Progenitor cell of endocrine pancreas (in vitro differentiated cells): ENCODE results near the gene INSIG2. TPM values are rescaled to one million over a fixed set of nuclear protein-coding genes. Genes with fewer than 3 reads are reported as not detected.

Experiments
- DNase-seq: peaks from one replicate; pipeline ENCODE4 v3.0.0; 2021; ENCODE audit warnings: low spot score; ENCODE audit not compliant: unreplicated experiment
- H3K27ac Mint-ChIP-seq: 2 replicates; pipeline ENCODE4 v1.8.0; 2021; ENCODE audit warnings: mild to moderate bottlenecking, moderate library complexity, mixed read lengths
- H3K27me3 Mint-ChIP-seq: 2 replicates; pipeline ENCODE4 v1.8.0; 2021; ENCODE audit warnings: mixed read lengths
- H3K36me3 Mint-ChIP-seq: 2 replicates; pipeline ENCODE4 v1.8.0; 2022; ENCODE audit warnings: mixed read lengths; ENCODE audit not compliant: insufficient read depth
- H3K4me1 Mint-ChIP-seq: 2 replicates; pipeline ENCODE4 v1.8.0; 2021; ENCODE audit warnings: low read depth, mixed read lengths
- H3K4me3 Mint-ChIP-seq: 2 replicates; pipeline ENCODE4 v1.8.0; 2021; ENCODE audit warnings: low read depth, mild to moderate bottlenecking, moderate library complexity, mixed read lengths
- H3K9me3 Mint-ChIP-seq: 2 replicates; pipeline ENCODE4 v1.8.0; 2021; ENCODE audit warnings: low read depth, mixed read lengths
- total RNA-seq: library from RNA; stranded (reverse); gene quantifications from 2 replicates; pipeline ENCODE4 v1.2.1, GENCODE V29; 2021
- TF ChIP-seq, protein P1 (sequence below): fragments of 200-600 bp; sonication (generic); IDR thresholded peaks from one replicate; pipeline ENCODE4 v1.5.0; 2021; ENCODE audit warnings: antibody characterized with exemption, mild to moderate bottlenecking; ENCODE audit not compliant: unreplicated experiment

The INSIG2 gene
- total RNA-seq, 1 donor from 2014 or later = 34.3 TPM

- TF ChIP-seq, protein P1, sequence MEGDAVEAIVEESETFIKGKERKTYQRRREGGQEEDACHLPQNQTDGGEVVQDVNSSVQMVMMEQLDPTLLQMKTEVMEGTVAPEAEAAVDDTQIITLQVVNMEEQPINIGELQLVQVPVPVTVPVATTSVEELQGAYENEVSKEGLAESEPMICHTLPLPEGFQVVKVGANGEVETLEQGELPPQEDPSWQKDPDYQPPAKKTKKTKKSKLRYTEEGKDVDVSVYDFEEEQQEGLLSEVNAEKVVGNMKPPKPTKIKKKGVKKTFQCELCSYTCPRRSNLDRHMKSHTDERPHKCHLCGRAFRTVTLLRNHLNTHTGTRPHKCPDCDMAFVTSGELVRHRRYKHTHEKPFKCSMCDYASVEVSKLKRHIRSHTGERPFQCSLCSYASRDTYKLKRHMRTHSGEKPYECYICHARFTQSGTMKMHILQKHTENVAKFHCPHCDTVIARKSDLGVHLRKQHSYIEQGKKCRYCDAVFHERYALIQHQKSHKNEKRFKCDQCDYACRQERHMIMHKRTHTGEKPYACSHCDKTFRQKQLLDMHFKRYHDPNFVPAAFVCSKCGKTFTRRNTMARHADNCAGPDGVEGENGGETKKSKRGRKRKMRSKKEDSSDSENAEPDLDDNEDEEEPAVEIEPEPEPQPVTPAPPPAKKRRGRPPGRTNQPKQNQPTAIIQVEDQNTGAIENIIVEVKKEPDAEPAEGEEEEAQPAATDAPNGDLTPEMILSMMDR = no peak
- Mint-ChIP-seq H3K4me1 (peaks cover 1% of the 10 kb centered on the region), H3K27ac (no peak overlapping the region), H3K27me3 (no peaks in the 10 kb centered on the region), H3K9me3 (no peaks in the 10 kb centered on the region), H3K36me3 (no peaks in the 10 kb centered on the region), H3K4me3 (no peak overlapping the region)
- DNase-seq = no peak
Observed at GRCh38 chr2:118128826-118129225, 40.6 kb downstream of the INSIG2 start.

DNA sequence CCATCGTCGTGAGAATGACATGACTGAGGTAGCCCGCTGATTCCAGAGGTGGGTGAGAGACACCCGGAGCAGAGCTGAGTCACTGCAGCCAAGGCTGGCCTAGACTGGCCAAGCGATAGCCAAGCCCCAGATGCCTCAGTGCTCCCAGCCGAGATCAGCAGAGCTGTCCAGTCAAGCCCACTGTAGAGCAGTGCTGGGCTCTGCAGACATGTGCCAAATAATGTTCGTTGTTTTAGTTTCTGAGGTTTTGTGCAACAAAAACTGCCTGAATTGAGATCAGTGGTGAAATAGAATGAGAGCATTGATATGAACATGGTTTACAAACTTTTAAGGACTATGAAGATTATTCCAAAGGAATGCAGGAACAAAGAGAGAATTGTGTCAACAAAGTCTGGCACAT, 42.1 kb downstream of the INSIG2 start:
- no peaks in the 10 kb centered on the region for H3K4me1 Mint-ChIP-seq
- no peak overlapping the region for H3K4me3 Mint-ChIP-seq
- H3K36me3 Mint-ChIP-seq = no peaks in the 10 kb centered on the region
- TF ChIP-seq, protein P1 = no peak
- H3K27ac Mint-ChIP-seq = no peak overlapping the region
- no peaks in the 10 kb centered on the region for H3K9me3 Mint-ChIP-seq
- H3K27me3 Mint-ChIP-seq = no peaks in the 10 kb centered on the region
- no peak for DNase-seq

DNA sequence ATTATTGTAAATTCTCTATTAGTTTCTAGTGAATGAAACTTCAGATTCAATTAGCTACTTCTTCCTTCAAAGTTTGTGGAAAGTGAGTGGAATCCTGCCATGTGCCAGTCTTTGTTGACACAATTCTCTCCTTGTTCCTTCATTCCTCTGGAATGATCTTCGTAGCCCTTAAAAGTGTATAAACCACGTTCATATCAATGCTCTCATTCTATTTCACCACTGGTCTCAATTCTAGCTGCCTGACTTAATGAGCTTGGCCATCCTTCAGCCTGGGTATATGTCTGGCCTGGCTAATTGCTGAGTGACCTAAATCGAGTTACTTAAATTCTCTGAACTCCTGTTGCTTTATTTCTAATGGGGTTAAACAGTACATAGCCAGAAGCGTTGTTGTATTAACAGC, 43.5 kb downstream of the INSIG2 start:
- H3K4me1 Mint-ChIP-seq = no peaks in the 10 kb centered on the region
- no peaks in the 10 kb centered on the region for H3K36me3 Mint-ChIP-seq
- TF ChIP-seq, protein P1 = no peak
- H3K27ac Mint-ChIP-seq = no peak overlapping the region
- H3K4me3 Mint-ChIP-seq = no peak overlapping the region
- H3K9me3 Mint-ChIP-seq = no peaks in the 10 kb centered on the region
- no peak for DNase-seq
- H3K27me3 Mint-ChIP-seq = no peaks in the 10 kb centered on the region

GRCh38 chr2:118133916-118134315, 45.6 kb downstream of the INSIG2 start:
- H3K4me1 Mint-ChIP-seq = no peaks in the 10 kb centered on the region
- TF ChIP-seq, protein P1 = no peak
- no peak for DNase-seq
- no peak overlapping the region for H3K4me3 Mint-ChIP-seq
- H3K36me3 Mint-ChIP-seq = no peaks in the 10 kb centered on the region
- no peak overlapping the region for H3K27ac Mint-ChIP-seq
- no peaks in the 10 kb centered on the region for H3K9me3 Mint-ChIP-seq
- H3K27me3 Mint-ChIP-seq = no peaks in the 10 kb centered on the region

DNA sequence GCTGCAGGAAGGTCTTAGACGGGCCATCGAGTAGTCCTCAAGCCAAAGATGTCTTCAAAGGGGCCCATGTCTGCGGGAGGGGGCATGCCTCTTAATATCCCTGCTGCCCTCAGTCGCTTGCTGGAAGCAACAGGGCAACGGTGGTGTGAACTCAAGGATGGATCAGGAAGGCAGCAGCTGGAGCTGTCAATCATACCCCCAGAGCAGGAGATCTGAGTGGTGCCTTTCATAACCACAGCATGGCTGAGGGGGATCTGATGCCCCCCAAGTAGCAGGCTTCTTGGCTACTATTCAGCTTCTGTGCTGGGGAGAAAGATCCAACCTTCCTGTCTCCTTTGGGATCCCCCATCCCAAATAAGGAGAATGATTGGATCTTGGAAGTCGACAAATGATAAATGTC, 46.4 kb downstream of the INSIG2 start:
- no peak overlapping the region for H3K27ac Mint-ChIP-seq
- no peaks in the 10 kb centered on the region for H3K36me3 Mint-ChIP-seq
- no peak overlapping the region for H3K4me3 Mint-ChIP-seq
- no peaks in the 10 kb centered on the region for H3K27me3 Mint-ChIP-seq
- TF ChIP-seq, protein P1 = no peak
- H3K9me3 Mint-ChIP-seq = no peaks in the 10 kb centered on the region
- DNase-seq = no peak
- H3K4me1 Mint-ChIP-seq = no peaks in the 10 kb centered on the region
